CD14-positive monocyte (primary cell): ENCODE measurements around the gene RCN2. TPM values are rescaled to one million over a fixed set of nuclear protein-coding genes. Genes with fewer than 3 reads are reported as not detected.
A peak's percentile ranks its signal among the peaks of the same experiment; 100 is the strongest.

ENCODE experiments used
- DNase-seq, 3 donors: peaks; one replicate each; pipeline ENCODE4 v3.0.0-alpha.2; 2011 to 2022
- H2AFZ ChIP-seq: 2 replicates; pipeline ENCODE4 v1.6.0; 2012; ENCODE audit warnings: mild to moderate bottlenecking, low read depth, low read length, inconsistent platforms; ENCODE audit not compliant: insufficient read depth, poor library complexity, severe bottlenecking
- H3K27ac ChIP-seq, 2 donors: 1 replicate in 1 of 2; 2 replicates in 1 of 2; pipeline ENCODE4 v1.5.1; 2012 to 2013; ENCODE audit warnings: low read length in 2 of 2, control low read depth in 1 of 2, inconsistent platforms in 1 of 2, low read depth in 1 of 2, mild to moderate bottlenecking in 1 of 2
- H3K27me3 ChIP-seq, 2 donors: one replicate each; pipeline versions ENCODE4 v1.6.0 to v1.6.1; 2011 to 2013; ENCODE audit warnings: low read length in 2 of 2; ENCODE audit not compliant: control insufficient read depth in 2 of 2, insufficient read depth in 2 of 2
- H3K36me3 ChIP-seq, 2 donors: replicated peaks in 1 of 2; 1 replicate in 1 of 2; 2 replicates in 1 of 2; pipeline versions ENCODE4 v1.5.1 to v1.6.1; 2012 to 2013; ENCODE audit warnings: low read length in 2 of 2, control low read depth in 1 of 2, inconsistent platforms in 1 of 2, mild to moderate bottlenecking in 1 of 2; ENCODE audit not compliant: insufficient read depth in 2 of 2, control insufficient read depth in 1 of 2
- H3K4me1 ChIP-seq, 2 donors: 1 replicate in 1 of 2; 2 replicates in 1 of 2; pipeline versions ENCODE4 v1.5.1 to v1.6.1; 2012 to 2013; ENCODE audit warnings: low read length in 2 of 2, control low read depth in 1 of 2, inconsistent platforms in 1 of 2, mild to moderate bottlenecking in 1 of 2, moderate library complexity in 1 of 2; ENCODE audit not compliant: insufficient read depth in 2 of 2, control insufficient read depth in 1 of 2
- H3K4me2 ChIP-seq: replicated peaks from 2 replicates; pipeline ENCODE3; 2012; ENCODE audit warnings: low read length, moderate library complexity, mild to moderate bottlenecking; ENCODE audit not compliant: poor library complexity, severe bottlenecking; ENCODE audit errors: extremely low read depth
- H3K4me3 ChIP-seq, 3 experiments: fragments of 200-600 bp in 1 of 3; sonication (generic) in 1 of 3; replicated peaks in 1 of 3; 1 replicate in 2 of 3; 2 replicates in 1 of 3; pipeline ENCODE4 v1.5.1; 2011 to 2013; ENCODE audit warnings: low read length in 3 of 3, mild to moderate bottlenecking in 3 of 3, control low read depth in 2 of 3, low read depth in 2 of 3, inconsistent platforms in 1 of 3, moderate library complexity in 1 of 3
- H3K79me2 ChIP-seq: 2 replicates; pipeline ENCODE4 v1.6.0; 2012; ENCODE audit warnings: mild to moderate bottlenecking, control low read depth, inconsistent platforms, low read length, moderate library complexity; ENCODE audit not compliant: insufficient read depth
- H3K9ac ChIP-seq: 2 replicates; pipeline ENCODE4 v1.6.0; 2017; ENCODE audit warnings: low read length, mild to moderate bottlenecking; ENCODE audit not compliant: insufficient read depth, poor library complexity, severe bottlenecking
- H3K9me3 ChIP-seq, 2 donors: replicated peaks in 1 of 2; 1 replicate in 1 of 2; 2 replicates in 1 of 2; pipeline versions ENCODE4 v1.5.1 to v1.6.1; 2012 to 2013; ENCODE audit warnings: low read length in 2 of 2, control low read depth in 1 of 2; ENCODE audit not compliant: control insufficient read depth in 1 of 2, insufficient read depth in 1 of 2
- H4K20me1 ChIP-seq: 2 replicates; pipeline ENCODE4 v1.6.0; 2012; ENCODE audit warnings: mild to moderate bottlenecking, low read length, control low read depth, moderate library complexity; ENCODE audit not compliant: insufficient read depth
- H3K27ac Mint-ChIP-seq, 7 donors: one replicate each; pipeline ENCODE4 v1.8.0; 2020; ENCODE audit warnings: mild to moderate bottlenecking in 7 of 7, mixed read lengths in 7 of 7, moderate library complexity in 6 of 7, inconsistent platforms in 2 of 7
- H3K27me3 Mint-ChIP-seq, 3 donors: one replicate each; pipeline ENCODE4 v1.8.0; 2021 to 2022; ENCODE audit warnings: low read depth in 3 of 3, mild to moderate bottlenecking in 3 of 3, mixed read lengths in 3 of 3, moderate library complexity in 3 of 3, inconsistent platforms in 1 of 3
- H3K36me3 Mint-ChIP-seq, 2 donors: one replicate each; pipeline ENCODE4 v1.8.0; 2020; ENCODE audit warnings: mixed read lengths in 2 of 2, inconsistent platforms in 1 of 2, mild to moderate bottlenecking in 1 of 2
- H3K4me1 Mint-ChIP-seq: one replicate; pipeline ENCODE4 v1.8.0; 2020; ENCODE audit warnings: mild to moderate bottlenecking, mixed read lengths
- H3K4me3 Mint-ChIP-seq, 2 donors: one replicate each; pipeline ENCODE4 v1.8.0; 2020; ENCODE audit warnings: mild to moderate bottlenecking in 2 of 2, mixed read lengths in 2 of 2, moderate library complexity in 1 of 2
- H3K9me3 Mint-ChIP-seq, 7 donors: one replicate each; pipeline ENCODE4 v1.8.0; 2020 to 2022; ENCODE audit warnings: mixed read lengths in 7 of 7, mild to moderate bottlenecking in 6 of 7, moderate library complexity in 6 of 7, inconsistent platforms in 2 of 7
- CTCF ChIP-seq: fragments of 200-600 bp; IDR thresholded peaks from one replicate; pipeline ENCODE4 v1.8.0; 2022; ENCODE audit warnings: antibody characterized with exemption, mild to moderate bottlenecking
- WGBS: methylation state at CpG from one replicate; pipeline ENCODE4 v1.1.5; 2013; ENCODE audit warnings: missing lambda C conversion rate; ENCODE audit not compliant: insufficient coverage; 5-methylcytosine and 5-hydroxymethylcytosine counted together
- intact Hi-C, 2 donors: fragments of 100-400 bp; cut with micrococcal nuclease; formaldehyde crosslinking; loops; one replicate each; pipeline versions ENCODE4 v1.15.0 to v1.15.1; 2023
- polyA plus RNA-seq, 3 donors: library from polyadenylated mRNA; depleted of rRNA in 1 of 3; unstranded in 2 of 3; stranded (reverse) in 1 of 3; fragments of 300-500 nt in 2 of 3; fragments of >200 nt in 1 of 3; fragmentation: Illumina TruSeq in 2 of 3; gene quantifications; 1 replicate in 2 of 3; 2 replicates in 1 of 3; pipeline ENCODE4 v1.2.3, GENCODE V29; 2012 to 2021

Gene RCN2
- polyA plus RNA-seq, 3 donors, result 7.1 to 16.4 (median 13.2) TPM

GRCh38 chr15:76972389-76973361, 41.1 kb downstream of the RCN2 start:
- Mint-ChIP-seq H3K9me3 (peaks cover 0 to 2% (median 0%) of the 10 kb centered on the region in 7 donors), H3K27ac (no peak overlapping the region), H3K4me3 (no peak overlapping the region), H3K27me3 (peaks cover 0 to 2% (median 1%) of the 10 kb centered on the region in 3 donors), H3K36me3 (peaks cover 0 to under 1% of the 10 kb centered on the region in 2 donors), H3K4me1 (peaks cover 21% of the 10 kb centered on the region)
- 88% methylated on average over 9 of the region's 21 CpGs for WGBS
- intact Hi-C loops, result loop anchor here (5.0 kb wide), 2 partner anchors 50 to 525 kb away; no protein-coding TSS in a partner anchor
- peaks cover 4% of the 10 kb centered on the region for H3K79me2 ChIP-seq
- H3K9ac ChIP-seq, result no peak overlapping the region
- no peak overlapping the region for H3K27ac ChIP-seq
- H3K9me3 ChIP-seq, result no peaks in the 10 kb centered on the region
- H4K20me1 ChIP-seq, result peaks cover 4% of the 10 kb centered on the region
- H2AFZ ChIP-seq, result no peak overlapping the region
- H3K36me3 ChIP-seq, result no peaks in the 10 kb centered on the region
- H3K4me2 ChIP-seq, result no peak overlapping the region
- no peak for TF ChIP-seq CTCF
- no peak overlapping the region for H3K4me3 ChIP-seq
- H3K4me1 ChIP-seq, result peaks cover 23 to 24% of the 10 kb centered on the region in 2 donors
- no peak for DNase-seq
- H3K27me3 ChIP-seq, result no peaks in the 10 kb centered on the region

GRCh38 chr15:76973362-76973743, 41.8 kb downstream of the RCN2 start:
- DNase-seq, result peak; percentile 50 to 72 (median 63)
- no peak overlapping the region for H2AFZ ChIP-seq
- H3K4me2 ChIP-seq, result no peak overlapping the region
- peaks cover 4% of the 10 kb centered on the region for H4K20me1 ChIP-seq
- intact Hi-C loops, result loop anchor here (5.0 kb wide), 2 partner anchors 49 to 524 kb away; no protein-coding TSS in a partner anchor
- H3K9me3 Mint-ChIP-seq, result peaks cover 0 to 2% (median 0%) of the 10 kb centered on the region in 7 donors
- H3K4me3 Mint-ChIP-seq, result no peak overlapping the region
- peaks cover 4% of the 10 kb centered on the region for H3K79me2 ChIP-seq
- peaks cover 23 to 24% of the 10 kb centered on the region in 2 donors for H3K4me1 ChIP-seq
- peaks cover 0 to 2% of the 10 kb centered on the region in 2 donors for H3K36me3 Mint-ChIP-seq
- peaks cover 21% of the 10 kb centered on the region for H3K4me1 Mint-ChIP-seq
- peak overlapping the region in 1 of 7 donors; percentile 25 for H3K27ac Mint-ChIP-seq
- no peak overlapping the region for H3K27ac ChIP-seq
- no peak overlapping the region for H3K4me3 ChIP-seq
- H3K36me3 ChIP-seq, result no peaks in the 10 kb centered on the region
- H3K9ac ChIP-seq, result no peak overlapping the region
- 3% methylated on average over 4 of the region's 4 CpGs for WGBS
- no peaks in the 10 kb centered on the region for H3K27me3 ChIP-seq
- peak; percentile 97 for TF ChIP-seq CTCF
- H3K9me3 ChIP-seq, result no peaks in the 10 kb centered on the region
- peaks cover 0 to 2% (median 1%) of the 10 kb centered on the region in 3 donors for H3K27me3 Mint-ChIP-seq
